Psoas muscle (tissue), 8 donors: ENCODE measurements around the gene NDUFS1. TPM values are rescaled to one million over a fixed set of nuclear protein-coding genes. Genes with fewer than 3 reads are reported as not detected.
"Not testable (repeated sequence)": the region's sequence is repeated elsewhere in the genome, so short reads cannot be mapped to it uniquely, and the experiment has no call there.

Source experiments
- ATAC-seq, 4 donors: fragments of 200-7000 bp; cut with Tn5 transposase; one replicate each; pipeline ENCODE4 v1.9.1; 2020; ENCODE audit warnings: moderate library complexity in 3 of 4, mild to moderate bottlenecking in 2 of 4
- DNase-seq, 2 donors: peaks; one replicate each; pipeline ENCODE4 v3.0.0-alpha.2; 2020
- H3K27ac ChIP-seq: fragments of 200-600 bp; one replicate; pipeline ENCODE4 v1.8.0; 2022
- H3K27me3 ChIP-seq, 3 donors: fragments of 200-600 bp in 1 of 3; one replicate each; pipeline versions ENCODE4 v1.6.1 to v1.8.0; 2013 to 2022; ENCODE audit warnings: low read length in 2 of 3, mild to moderate bottlenecking in 2 of 3, moderate library complexity in 1 of 3; ENCODE audit not compliant: insufficient read depth in 3 of 3
- H3K36me3 ChIP-seq, 2 donors: fragments of 200-600 bp in 1 of 2; one replicate each; pipeline versions ENCODE4 v1.6.1 to v1.8.0; 2013 to 2022; ENCODE audit warnings: low read depth in 1 of 2, mild to moderate bottlenecking in 1 of 2, moderate library complexity in 1 of 2; ENCODE audit not compliant: insufficient read depth in 1 of 2
- H3K4me1 ChIP-seq: fragments of 200-600 bp; one replicate; pipeline ENCODE4 v1.8.0; 2022
- H3K4me3 ChIP-seq: fragments of 200-600 bp; one replicate; pipeline ENCODE4 v1.8.0; 2022; ENCODE audit warnings: mild to moderate bottlenecking
- H3K9me3 ChIP-seq: fragments of 200-600 bp; one replicate; pipeline ENCODE4 v1.8.0; 2022
- WGBS, 3 donors: extraction: QIAGEN DNeasy Blood & Tissue Kit; methylation state at CpG; one replicate each; pipeline versions ENCODE4 v1.1.6 to v1.1.7; 2013; 5-methylcytosine and 5-hydroxymethylcytosine counted together
- intact Hi-C, 2 donors: fragments of 100-400 bp; cut with DNase I; formaldehyde crosslinking; loops; one replicate each; pipeline versions ENCODE4 v1.11.0 to v1.14.2; 2022
- polyA plus RNA-seq, 3 donors: library from polyadenylated mRNA; stranded (reverse); fragments of 200-250 nt; gene quantifications; one replicate each; pipeline ENCODE4 v1.2.3, GENCODE V29; 2013
- total RNA-seq, 4 donors: library from RNA; stranded (reverse); fragmentation: NEBNext Ultra II Directional in 2 of 4; extraction: Animal tissue kit (Norgen Biotek cat#: 25700) in 2 of 4; gene quantifications; one replicate each; pipeline versions ENCODE4 v1.2.1 to v1.2.4, GENCODE V29; 2021 to 2023
- TF ChIP-seq, protein P1 (sequence below): fragments of 200-600 bp; IDR thresholded peaks from one replicate; pipeline ENCODE4 v1.8.0; 2022; ENCODE audit warnings: antibody characterized with exemption
- donor health status: healthy with polysubstance abuse.
- donor health status: DM: no; HTN: no; CAD: no; lungs with moderate emphysema.
- donor health status: Bipolar disorder and iron deficiency.
- donor health status: healthy.
- donor health status: DM: yes; HTN: yes; CAD: no.
- donor health status: DM: no; HTN: no; CAD: no.
- donor health status: DM: no; HTN: no; CAD: no.
- donor health status: DM: yes; HTN: yes; CAD: no.

NDUFS1 gene
- total and polyA plus RNA-seq, 7 donors, result 117 to 420 (median 231) TPM

DNA sequence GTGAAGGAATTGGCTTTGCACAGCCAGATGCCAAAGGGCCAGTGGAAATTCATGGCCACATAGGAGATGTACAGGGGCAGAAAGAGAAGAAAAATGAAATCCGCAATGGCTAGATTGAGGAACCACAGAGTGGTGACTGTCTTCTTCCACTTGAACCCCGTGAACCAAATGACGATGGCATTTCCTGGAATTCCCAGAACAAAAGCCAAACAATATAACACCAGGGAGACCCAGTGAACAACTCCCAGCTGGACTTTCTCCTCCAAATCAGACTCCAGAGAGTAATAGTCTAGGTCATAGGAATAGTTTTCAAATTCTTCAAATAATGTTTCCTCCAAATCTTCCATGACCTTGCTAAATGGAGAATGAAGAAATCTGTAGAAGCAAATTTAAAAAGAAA, 17.7 kb upstream of the NDUFS1 start:
- WGBS, 3 donors, result 38 to 48% (median 42%) methylated on average over 3 of the region's 3 CpGs
- intact Hi-C loops, result no loop called here
- no peak for ATAC-seq

DNA sequence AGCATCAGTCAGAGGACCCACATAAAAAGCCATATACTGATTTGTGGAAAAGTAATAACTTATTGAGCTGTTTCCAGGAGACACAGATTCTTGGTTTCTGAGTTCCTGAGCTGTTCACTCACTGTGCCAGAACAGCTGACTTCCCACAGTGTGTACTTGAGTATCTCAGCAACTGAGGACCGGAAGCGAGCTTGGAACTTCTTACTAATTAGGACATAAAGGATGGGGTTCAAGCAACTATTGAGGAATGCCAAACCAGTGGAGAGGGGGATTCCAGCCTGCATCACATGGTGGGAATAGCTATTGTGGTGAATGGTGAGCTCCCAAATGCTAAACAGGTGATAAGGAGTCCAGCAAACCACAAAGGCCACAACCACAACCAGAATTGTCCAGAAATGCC, 16.9 kb upstream of the NDUFS1 start:
- no peaks in the 10 kb centered on the region for H3K4me1 ChIP-seq
- TF ChIP-seq, protein P1, sequence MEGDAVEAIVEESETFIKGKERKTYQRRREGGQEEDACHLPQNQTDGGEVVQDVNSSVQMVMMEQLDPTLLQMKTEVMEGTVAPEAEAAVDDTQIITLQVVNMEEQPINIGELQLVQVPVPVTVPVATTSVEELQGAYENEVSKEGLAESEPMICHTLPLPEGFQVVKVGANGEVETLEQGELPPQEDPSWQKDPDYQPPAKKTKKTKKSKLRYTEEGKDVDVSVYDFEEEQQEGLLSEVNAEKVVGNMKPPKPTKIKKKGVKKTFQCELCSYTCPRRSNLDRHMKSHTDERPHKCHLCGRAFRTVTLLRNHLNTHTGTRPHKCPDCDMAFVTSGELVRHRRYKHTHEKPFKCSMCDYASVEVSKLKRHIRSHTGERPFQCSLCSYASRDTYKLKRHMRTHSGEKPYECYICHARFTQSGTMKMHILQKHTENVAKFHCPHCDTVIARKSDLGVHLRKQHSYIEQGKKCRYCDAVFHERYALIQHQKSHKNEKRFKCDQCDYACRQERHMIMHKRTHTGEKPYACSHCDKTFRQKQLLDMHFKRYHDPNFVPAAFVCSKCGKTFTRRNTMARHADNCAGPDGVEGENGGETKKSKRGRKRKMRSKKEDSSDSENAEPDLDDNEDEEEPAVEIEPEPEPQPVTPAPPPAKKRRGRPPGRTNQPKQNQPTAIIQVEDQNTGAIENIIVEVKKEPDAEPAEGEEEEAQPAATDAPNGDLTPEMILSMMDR, result no peak
- intact Hi-C loops, result no loop called here
- no peak overlapping the region for H3K27ac ChIP-seq
- H3K36me3 ChIP-seq, result no peaks in the 10 kb centered on the region
- H3K9me3 ChIP-seq, result no peaks in the 10 kb centered on the region
- WGBS, 3 donors, result 61 to 73% (median 67%) methylated on average over 2 of the region's 2 CpGs
- no peaks in the 10 kb centered on the region for H3K27me3 ChIP-seq
- DNase-seq (no peak), ATAC-seq (no peak)
- no peak overlapping the region for H3K4me3 ChIP-seq

More for the DNA sequence above, 17.7 kb upstream of the NDUFS1 start:
- no peak for DNase-seq
- Histone ChIP-seq H3K4me1 (no peaks in the 10 kb centered on the region), H3K4me3 (no peak overlapping the region), H3K9me3 (no peaks in the 10 kb centered on the region), H3K36me3 (no peaks in the 10 kb centered on the region), H3K27ac (no peak overlapping the region), H3K27me3 (no peaks in the 10 kb centered on the region)
- TF ChIP-seq, protein P1, result no peak

DNA sequence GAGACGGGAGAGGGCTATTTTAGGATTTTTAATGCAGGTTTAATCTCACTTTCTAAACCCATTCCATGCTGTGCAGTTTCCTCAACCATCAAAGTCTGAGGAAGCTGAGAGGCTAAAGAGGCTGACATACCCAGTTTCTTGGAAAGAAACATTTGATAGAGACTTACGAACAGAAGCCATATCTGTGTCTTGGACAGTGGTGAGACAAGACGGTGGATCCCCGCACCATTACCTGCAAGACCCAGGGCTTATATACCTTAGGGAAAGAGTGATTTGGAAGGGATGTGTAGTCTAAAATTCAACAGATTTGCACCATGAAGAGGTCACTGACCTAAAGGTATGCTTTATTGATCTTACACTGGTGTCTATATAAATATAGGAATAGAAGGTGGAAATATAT, 13.9 kb upstream of the NDUFS1 start:
- H3K4me1 ChIP-seq, result no peaks in the 10 kb centered on the region
- TF ChIP-seq, protein P1, result no peak
- ATAC-seq (no peak), DNase-seq (no peak)
- no peaks in the 10 kb centered on the region for H3K36me3 ChIP-seq
- H3K27me3 ChIP-seq, result no peaks in the 10 kb centered on the region
- intact Hi-C loops, result no loop called here
- 89 to 95% (median 92%) methylated on average over 4 of the region's 4 CpGs for WGBS, 3 donors
- no peak overlapping the region for H3K4me3 ChIP-seq
- H3K27ac ChIP-seq, result no peak overlapping the region
- H3K9me3 ChIP-seq, result no peaks in the 10 kb centered on the region

DNA sequence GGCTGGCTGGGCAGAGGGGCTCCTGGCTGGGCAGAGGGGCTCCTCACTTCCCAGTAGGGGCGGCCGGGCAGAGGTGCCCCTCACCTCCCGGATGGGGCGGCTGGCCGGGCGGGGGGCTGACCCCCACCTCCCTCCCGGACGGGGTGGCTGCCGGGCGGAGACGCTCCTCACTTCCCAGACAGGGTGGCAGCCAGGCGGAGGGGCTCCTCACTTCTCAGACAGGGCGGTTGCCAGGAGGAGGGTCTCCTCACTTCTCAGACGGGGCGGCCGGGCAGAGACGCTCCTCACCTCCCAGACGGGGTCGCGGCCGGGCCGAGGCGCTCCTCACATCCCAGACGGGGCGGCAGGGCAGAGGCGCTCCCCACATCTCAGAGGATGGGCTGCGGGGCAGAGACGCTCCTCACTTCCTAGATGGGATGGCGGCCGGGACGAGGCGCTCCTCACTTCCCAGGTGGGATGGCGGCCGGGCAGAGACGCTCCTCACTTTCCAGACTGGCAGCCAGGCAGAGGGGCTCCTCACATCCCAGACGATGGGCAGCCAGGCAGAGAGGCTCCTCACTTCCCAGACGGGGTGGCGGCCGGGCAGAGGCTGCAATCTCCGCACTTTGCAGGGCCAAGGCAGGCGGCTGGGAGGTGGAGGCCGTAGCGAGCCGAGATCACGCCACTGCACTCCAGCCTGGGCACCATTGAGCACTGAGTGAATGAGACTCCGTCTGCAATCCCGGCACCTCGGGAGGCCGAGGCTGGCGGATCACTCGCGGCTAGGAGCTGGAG, 12.6 kb upstream of the NDUFS1 start:
- H3K4me1 ChIP-seq, ATAC-seq, H3K9me3 ChIP-seq, H3K4me3 ChIP-seq, H3K36me3 ChIP-seq, DNase-seq, H3K27ac ChIP-seq, H3K27me3 ChIP-seq, intact Hi-C loops: not testable (repeated sequence)
- 96% methylated on average over 12 to 45 of the region's 52 CpGs for WGBS, 3 donors

DNA sequence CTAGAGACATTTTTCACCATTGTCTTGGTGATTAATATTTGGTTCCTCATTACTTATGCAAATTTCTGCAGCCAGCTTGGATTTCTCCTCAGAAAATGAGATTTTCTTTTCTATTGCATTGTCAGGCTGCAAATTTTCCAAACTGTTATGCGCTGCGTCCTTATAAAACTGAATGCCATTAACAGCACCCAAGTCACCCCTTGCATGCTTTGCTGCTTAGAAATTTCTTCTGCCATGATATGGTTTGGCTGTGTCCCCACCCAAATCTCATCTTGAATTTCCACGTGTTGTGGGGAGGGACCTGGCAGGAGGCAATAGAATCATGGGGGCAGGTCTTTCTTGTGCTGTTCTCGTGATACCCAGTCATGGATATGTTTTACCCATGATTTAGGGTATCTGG, 9.0 kb upstream of the NDUFS1 start:
- not testable (repeated sequence) for ATAC-seq, H3K27ac ChIP-seq, H3K4me3 ChIP-seq, H3K4me1 ChIP-seq, H3K9me3 ChIP-seq, H3K27me3 ChIP-seq, DNase-seq
- intact Hi-C loops, result loop anchor here (10.0 kb wide), 2 partner anchors 207 to 277 kb away; partner anchors contain the start of gene ADAM23 (in 1 of the 2)
- H3K36me3 ChIP-seq, result peaks cover 0 to 12% of the 10 kb centered on the region in 2 donors
- WGBS, 3 donors, result 94 to 96% (median 95%) methylated on average over 4 of the region's 4 CpGs
